Effector CD8-positive, alpha-beta T cell (primary cell): ENCODE results near the gene KIFAP3.

Experiments
- DNase-seq: peaks from one replicate; lab custom pipeline; 2025; lab: John Stamatoyannopoulos, UW

The KIFAP3 gene

GRCh38 chr1:169989246-169989645 is 85.2 kb downstream of the KIFAP3 start:
- no peak for DNase-seq

GRCh38 chr1:169985757-169986156 is 88.7 kb downstream of the KIFAP3 start:
- no peak for DNase-seq

- no peak for DNase-seq
Observed at GRCh38 chr1:169974067-169974466, 100.4 kb downstream of the KIFAP3 start.

GRCh38 chr1:169970114-169970513 is 104.4 kb downstream of the KIFAP3 start:
- no peak for DNase-seq

GRCh38 chr1:169968174-169968573 is 106.3 kb downstream of the KIFAP3 start:
- no peak for DNase-seq

DNA sequence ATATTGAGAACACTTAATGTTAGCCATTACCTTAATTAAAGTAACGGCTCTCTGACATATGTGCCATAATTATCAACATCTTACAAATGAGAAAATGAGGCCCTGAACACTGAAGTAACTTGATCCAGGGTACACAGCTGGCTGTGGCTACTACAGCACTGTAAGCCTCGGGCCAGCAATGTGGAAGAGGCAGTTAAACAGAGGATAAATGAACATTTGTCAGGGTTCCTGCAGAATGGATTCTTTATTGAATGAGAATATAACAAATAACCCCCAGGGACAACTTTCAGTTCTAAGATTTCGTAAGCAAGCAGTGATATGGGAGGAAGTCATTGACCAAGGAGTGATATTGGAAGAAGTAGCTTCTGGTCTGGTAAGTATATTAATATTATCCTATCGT is 110.3 kb downstream of the KIFAP3 start:
- no peak for DNase-seq

GRCh38 chr1:169959686-169960085 is 114.8 kb downstream of the KIFAP3 start:
- DNase-seq: no peak

- DNase-seq: no peak
Observed at GRCh38 chr1:169958987-169959386, 115.5 kb downstream of the KIFAP3 start.

- DNase-seq: no peak
Observed at GRCh38 chr1:169957884-169958283, 116.6 kb downstream of the KIFAP3 start.

DNA sequence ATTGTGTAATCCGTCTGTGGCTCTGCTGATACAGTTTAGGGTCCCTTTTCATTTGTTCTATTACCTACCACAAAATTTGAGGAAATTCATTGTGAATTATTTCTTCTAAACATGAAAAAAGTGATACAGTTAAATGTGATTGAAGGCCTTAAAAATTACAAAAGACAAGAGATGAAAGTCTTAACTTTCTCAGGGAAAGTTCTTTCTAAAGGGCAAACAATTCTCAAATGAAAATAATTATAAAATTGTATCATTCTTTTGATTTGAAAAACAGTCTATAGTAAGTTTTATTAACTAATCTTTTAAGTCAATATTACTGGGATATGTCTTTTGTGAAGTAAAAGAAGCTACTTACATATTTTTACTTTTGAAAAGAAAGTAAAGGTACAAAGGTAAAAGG is 123.4 kb downstream of the KIFAP3 start:
- no peak for DNase-seq

- DNase-seq: no peak
Observed at GRCh38 chr1:169949139-169949538, 125.4 kb downstream of the KIFAP3 start.

- DNase-seq: no peak
Observed at GRCh38 chr1:169946206-169946605, 128.3 kb downstream of the KIFAP3 start.

- DNase-seq: no peak
Observed at GRCh38 chr1:169945181-169945580, 129.3 kb downstream of the KIFAP3 start.

GRCh38 chr1:169944621-169945020 is 129.9 kb downstream of the KIFAP3 start:
- no peak for DNase-seq

- no peak for DNase-seq
Observed at GRCh38 chr1:169943963-169944526, 130.4 kb downstream of the KIFAP3 start.

DNA sequence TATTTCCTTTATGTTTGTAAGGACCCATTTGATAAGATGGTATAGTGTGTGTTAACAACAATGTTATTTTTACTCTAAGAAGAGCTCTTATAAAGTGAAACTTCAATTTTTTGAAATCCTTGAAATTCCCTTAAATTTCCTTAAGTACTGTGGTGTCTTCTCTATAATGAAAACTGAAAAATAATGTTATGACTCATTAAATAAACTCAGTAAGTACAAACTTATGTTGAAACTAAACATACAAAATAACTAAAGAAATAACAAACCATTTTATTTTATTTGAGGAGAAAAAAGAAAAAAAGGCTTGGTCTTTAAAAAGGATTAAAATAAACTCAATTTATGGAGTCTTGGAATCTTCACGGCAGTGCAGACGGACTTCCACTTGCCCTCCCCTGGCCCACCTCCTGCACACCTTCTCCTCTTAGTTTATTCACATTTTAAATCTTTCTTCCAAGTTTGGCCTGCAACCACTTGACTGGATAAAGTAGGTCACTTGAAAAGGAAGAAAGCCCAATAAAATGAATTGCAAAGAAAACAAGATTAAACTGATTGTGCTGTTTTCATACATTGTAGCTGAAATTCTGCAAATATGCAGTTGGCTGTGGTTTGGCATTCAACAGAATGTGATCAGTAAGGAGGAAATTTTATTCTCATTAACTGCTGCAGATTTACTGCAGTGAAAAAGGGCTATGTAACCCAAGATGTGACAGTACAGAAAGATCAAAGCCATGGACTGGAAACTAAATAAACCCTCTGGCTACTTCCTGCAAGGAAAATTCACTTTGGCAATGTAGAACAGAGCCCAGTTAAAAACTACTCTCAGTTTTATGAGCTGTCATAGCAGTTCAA is 132.3 kb downstream of the KIFAP3 start:
- no peak for DNase-seq

DNA sequence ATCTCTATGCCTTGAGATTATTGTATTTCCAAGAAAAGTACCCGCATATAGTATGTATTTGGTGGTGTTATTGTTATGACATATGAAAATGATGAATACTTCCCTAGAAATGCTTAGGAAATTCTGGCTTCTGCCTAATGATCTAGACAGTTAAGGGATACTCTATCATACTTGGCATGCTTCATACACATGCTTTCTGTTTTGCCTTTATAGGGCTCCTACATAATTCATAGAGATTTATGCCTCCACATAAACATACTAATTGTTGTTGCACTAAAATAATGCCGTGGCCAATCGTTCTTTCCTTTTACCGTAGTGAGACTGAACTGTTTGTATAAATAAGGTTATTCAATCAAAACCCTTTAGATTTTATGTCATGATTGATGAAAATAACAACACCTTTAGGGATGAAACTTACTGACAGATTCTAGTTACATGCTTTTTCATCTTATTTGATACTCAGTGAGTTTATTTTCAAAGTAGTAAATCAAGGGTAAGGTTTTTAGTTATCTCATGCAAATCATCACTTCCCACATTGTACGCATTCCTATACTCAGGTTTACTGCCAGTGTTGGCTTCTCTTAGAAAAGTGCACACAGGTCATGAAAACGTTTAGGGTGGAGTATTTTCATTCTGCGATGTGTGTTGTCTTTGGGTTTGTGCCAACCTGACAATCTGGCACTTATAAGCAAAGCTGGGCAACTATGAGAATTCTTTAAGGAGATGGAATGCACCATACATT is 140.3 kb downstream of the KIFAP3 start:
- DNase-seq: no peak

DNA sequence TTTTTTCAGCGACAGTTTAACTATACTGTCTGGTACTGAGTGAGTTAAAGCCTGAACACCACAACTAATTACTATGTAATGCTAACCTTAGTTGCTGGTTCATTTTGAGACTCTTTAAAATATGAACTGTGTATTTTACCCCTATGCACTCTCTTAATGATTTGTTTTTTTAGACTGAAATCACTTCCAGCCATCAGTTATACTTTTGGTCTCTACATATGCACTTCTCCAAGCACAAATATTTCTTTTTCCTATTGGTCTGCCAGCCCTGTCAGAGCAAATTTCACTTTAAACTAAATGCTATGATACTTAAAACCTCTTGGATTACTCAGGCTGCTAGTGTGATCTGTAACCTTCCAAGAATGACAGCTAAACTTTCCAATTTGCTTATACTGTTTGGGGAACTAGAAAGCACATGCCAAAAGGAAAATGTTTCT is 142.7 kb downstream of the KIFAP3 start:
- DNase-seq: no peak

- no peak for DNase-seq
Observed at GRCh38 chr1:169929210-169929526, 145.3 kb downstream of the KIFAP3 start.

DNA sequence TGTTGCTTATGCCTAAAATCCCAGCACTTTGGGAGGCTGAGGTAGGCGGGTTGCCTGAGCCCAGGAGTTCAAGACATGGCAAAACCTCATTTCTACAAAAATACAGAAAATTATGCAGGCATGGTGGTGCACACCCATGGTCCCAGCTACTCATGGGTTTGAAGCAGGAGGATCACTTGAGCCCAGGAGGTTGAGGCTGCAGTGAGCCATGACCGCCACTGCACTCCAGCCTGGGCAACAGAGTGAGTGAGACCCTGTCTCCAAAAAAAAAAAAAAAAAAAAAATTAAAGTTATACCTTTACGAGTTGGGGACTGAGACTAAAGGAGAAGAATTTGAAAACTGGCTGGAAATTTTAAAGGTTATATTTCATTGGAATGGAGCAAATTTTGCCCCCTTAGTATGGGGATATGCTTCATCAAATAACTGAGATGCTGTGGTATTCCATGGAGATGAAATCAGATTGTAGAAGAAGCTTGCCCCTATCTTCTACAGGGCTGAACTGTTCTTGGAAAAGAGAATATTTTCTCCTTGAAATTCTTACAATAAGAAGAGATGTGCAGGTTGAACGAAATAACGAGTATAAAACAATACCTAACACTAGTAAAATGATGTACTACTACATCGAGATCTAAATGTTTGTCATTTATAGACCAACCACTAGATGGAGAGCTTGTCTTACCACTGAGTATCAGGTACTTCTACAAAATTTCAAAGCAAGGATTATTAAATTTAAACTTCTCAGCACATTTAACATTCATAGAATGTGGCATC is 145.9 kb downstream of the KIFAP3 start:
- no peak for DNase-seq

GRCh38 chr1:169925505-169926482 is 148.7 kb downstream of the KIFAP3 start:
- DNase-seq: no peak
